22Rv1 (cell line): Measurements from ENCODE around the gene TAF1.
"Not testable (repeated sequence)": the region's sequence is repeated elsewhere in the genome, so short reads cannot be mapped to it uniquely, and the experiment has no call there.

Experiments used
- H3K27ac ChIP-seq: fragments of 450-650 bp; 2 replicates; pipeline ENCODE4 v1.5.1; 2017
- CTCF ChIP-seq: fragments of 450-650 bp; IDR thresholded peaks from 2 replicates; pipeline ENCODE4 v1.5.1; 2017; ENCODE audit warnings: mild to moderate bottlenecking
- ZFX ChIP-seq: fragments of 450-650 bp; IDR thresholded peaks from 2 replicates; pipeline ENCODE4 v1.6.1; 2017; ENCODE audit warnings: antibody characterized with exemption, borderline replicate concordance

The TAF1 gene

GRCh38 chrX:71450433-71451106, 84.4 kb downstream of the TAF1 start:
- no peak overlapping the region for H3K27ac ChIP-seq

DNA sequence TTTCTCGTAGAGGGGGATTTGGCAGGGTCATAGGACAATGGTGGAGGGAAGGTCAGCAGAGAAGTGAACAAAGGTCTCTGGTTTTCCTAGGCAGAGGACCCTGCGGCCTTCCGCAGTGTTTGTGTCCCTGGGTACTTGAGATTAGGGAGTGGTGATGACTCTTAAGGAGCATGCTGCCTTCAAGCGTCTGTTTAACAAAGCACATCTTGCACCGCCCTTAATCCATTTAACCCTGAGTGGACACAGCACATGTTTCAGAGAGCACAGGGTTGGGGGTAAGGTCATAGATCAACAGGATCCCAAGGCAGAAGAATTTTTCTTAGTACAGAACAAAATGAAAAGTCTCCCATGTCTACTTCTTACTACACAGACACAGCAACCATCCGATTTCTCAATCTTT, 85.4 kb downstream of the TAF1 start:
- not testable (repeated sequence) for H3K27ac ChIP-seq

More at GRCh38 chrX:71450433-71451106, 84.4 kb downstream of the TAF1 start:
- TF ChIP-seq ZFX = no peak
- TF ChIP-seq CTCF = no peak

DNA sequence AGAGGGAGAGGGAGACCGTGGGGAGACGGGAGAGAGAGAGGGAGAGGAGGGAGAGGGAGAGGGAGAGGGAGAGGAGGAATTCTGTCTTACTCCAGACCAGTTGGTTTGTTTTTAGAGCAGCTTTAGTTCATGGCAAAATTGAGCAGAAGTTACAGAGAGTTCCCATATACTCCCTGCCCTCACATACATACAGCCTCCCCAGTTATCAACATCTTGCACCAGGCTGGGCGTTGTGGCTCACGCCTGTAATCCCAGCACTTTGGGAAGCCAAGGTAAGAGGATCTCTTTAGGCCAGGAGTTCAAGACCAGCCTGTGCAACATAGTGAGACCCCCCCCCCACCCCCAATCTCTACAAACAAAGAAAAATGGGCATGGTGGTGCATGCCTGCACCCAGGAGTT, 86.9 kb downstream of the TAF1 start:
- TF ChIP-seq ZFX = no peak
- TF ChIP-seq CTCF = no peak
- no peak overlapping the region for H3K27ac ChIP-seq

DNA sequence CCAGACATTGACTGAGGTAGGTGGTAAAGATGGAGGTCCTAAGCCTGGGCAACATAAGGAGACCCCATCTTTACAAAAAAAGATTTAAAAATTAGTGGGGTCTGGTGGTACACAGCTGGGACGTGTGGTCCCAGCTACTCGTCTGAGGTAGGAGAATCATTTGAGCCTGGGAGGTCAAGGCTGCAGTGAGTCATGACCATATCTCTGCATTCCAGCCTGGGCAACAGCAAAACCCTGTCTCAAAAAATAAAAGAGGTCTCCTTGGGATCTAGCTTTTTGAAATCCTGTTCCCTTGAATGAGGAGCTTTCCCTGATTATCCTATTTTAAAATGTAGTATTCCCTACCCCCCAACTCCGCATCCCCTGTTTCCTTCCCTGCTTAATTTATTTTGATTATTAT, 88.1 kb downstream of the TAF1 start:
- TF ChIP-seq ZFX = no peak
- TF ChIP-seq CTCF = no peak

DNA sequence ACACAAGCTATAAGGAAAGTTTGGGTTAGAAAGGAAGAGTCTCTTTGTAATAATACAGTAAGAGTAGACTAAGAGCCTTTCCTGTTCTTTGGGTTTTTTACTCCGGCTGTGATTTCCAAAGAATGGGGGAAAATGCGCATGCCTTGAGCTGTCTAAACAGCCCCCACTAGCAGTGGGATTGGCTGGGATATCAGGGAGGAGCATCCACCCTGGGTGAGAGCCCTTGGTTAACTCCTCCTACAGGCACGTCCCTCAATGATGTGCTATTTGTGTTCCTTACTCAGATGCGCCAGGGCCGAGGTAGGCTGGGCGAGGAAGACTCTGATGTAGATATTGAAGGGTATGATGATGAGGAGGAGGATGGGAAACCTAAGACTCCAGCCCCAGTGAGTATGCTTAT, 92.7 kb downstream of the TAF1 start:
- TF ChIP-seq CTCF (no peak), ZFX (no peak)
- H3K27ac ChIP-seq = no peak overlapping the region

More for the DNA sequence above, 88.1 kb downstream of the TAF1 start:
- H3K27ac ChIP-seq = no peak overlapping the region

DNA sequence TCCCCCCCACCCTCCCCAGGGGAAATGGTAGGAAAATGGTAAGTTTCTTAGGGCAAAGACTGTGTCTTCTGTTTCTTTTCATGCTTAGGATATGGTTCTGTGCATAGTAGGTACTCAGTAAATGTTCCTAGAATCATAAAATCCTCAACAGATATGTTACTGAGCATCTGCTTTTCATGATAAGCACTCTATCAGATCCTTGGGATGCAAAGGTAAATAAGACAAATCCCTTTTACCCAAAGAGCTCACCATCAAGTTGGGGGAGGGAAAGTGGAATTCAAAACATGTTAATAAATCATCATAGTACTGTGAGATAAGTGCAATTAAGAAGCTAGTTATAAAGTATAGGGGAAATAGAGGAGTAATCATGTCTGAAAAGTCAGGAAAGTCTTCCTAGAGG, 98.8 kb downstream of the TAF1 start:
- H3K27ac ChIP-seq = no peak overlapping the region
- TF ChIP-seq CTCF (no peak), ZFX (no peak)

- TF ChIP-seq ZFX (no peak), CTCF (no peak)
- no peak overlapping the region for H3K27ac ChIP-seq
Measured at GRCh38 chrX:71466979-71467523, 100.9 kb downstream of the TAF1 start.
